Medulla oblongata (tissue), 1 donor: ENCODE measurements around the gene GLCCI1.

ENCODE experiments used
- DNase-seq: peaks from one replicate; pipeline ENCODE4 v3.0.0-alpha.2; 2015; ENCODE audit errors: extremely low spot score

The GLCCI1 gene

DNA sequence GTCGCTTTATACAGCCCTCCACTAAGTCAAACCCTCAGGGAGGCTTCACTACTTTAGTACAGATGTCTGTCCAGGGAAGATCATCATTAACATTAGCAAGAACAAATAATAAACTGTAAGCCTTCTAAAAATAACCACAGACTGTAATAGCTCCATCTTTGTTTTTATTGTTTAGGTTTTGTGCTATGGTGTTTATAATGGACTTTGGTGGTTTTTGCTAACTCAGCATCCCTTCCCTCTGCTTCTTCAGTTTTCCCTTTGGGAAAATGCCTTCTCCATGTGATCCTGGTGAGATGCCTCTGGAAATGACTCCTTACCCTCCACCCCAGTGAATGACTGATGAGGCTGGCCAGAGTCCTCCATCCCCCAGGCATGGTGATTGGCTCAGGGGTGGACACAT lies 162.1 kb downstream of the GLCCI1 start:
- no peak for DNase-seq

GRCh38 chr7:8131694-8132605 lies 163.4 kb downstream of the GLCCI1 start:
- DNase-seq: no peak

GRCh38 chr7:8133188-8133848 lies 164.7 kb downstream of the GLCCI1 start:
- no peak for DNase-seq

DNA sequence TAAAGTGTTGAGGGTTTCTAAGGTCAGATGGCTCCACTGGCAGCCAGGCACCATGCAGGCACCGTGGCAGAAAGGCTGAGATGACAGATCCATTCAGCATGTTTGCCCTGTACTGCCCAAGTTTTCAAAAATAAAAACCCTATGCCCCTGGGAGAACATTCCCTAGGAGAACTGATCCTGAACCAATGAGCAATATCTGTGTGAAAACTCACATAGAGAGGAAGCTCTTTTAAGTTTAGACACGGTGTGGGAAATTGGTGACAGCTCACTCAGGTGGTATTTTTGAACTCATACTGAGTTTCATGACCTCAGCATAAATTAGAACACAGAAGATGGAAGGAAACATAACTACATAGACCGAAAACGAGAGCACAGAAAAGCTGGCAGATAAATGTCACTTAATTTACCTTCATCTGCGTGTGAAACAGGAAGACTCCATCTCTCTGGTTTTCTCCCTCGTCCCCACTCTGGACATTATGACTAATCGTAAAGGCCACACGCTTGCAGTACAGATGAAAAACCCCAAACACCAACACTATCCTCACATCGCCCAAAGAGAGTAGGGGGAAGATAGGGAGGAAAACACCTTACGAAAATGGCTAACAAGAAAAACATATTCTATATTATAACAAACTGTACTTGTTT lies 165.6 kb downstream of the GLCCI1 start:
- no peak for DNase-seq

DNA sequence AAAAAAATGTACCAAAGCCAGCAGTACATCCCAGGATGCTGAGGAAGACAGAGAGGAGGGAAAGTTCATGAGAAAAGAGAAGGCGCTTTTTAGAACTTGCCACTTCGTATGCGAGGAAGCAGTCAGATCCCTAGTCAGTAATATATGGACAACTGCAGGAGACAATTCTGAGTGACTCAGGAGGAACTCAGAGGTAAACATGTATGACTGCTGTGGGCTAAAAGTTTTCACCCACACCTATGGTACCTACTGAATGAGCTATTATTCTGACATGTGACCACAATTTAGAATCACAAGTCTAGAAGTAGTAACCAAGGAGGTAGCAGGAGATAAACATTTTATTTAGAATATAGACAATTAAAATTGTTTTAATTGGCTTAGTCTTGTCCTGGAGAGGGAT lies 166.8 kb downstream of the GLCCI1 start:
- no peak for DNase-seq

- DNase-seq: no peak
Observed at GRCh38 chr7:8136051-8136730, 167.6 kb downstream of the GLCCI1 start.
